ENCODE measurements around the gene HJURP.
"Not testable (repeated sequence)": the region's sequence is repeated elsewhere in the genome, so short reads cannot be mapped to it uniquely, and the experiment has no call there.

HJURP gene, protein sequence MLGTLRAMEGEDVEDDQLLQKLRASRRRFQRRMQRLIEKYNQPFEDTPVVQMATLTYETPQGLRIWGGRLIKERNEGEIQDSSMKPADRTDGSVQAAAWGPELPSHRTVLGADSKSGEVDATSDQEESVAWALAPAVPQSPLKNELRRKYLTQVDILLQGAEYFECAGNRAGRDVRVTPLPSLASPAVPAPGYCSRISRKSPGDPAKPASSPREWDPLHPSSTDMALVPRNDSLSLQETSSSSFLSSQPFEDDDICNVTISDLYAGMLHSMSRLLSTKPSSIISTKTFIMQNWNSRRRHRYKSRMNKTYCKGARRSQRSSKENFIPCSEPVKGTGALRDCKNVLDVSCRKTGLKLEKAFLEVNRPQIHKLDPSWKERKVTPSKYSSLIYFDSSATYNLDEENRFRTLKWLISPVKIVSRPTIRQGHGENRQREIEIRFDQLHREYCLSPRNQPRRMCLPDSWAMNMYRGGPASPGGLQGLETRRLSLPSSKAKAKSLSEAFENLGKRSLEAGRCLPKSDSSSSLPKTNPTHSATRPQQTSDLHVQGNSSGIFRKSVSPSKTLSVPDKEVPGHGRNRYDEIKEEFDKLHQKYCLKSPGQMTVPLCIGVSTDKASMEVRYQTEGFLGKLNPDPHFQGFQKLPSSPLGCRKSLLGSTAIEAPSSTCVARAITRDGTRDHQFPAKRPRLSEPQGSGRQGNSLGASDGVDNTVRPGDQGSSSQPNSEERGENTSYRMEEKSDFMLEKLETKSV

DNA sequence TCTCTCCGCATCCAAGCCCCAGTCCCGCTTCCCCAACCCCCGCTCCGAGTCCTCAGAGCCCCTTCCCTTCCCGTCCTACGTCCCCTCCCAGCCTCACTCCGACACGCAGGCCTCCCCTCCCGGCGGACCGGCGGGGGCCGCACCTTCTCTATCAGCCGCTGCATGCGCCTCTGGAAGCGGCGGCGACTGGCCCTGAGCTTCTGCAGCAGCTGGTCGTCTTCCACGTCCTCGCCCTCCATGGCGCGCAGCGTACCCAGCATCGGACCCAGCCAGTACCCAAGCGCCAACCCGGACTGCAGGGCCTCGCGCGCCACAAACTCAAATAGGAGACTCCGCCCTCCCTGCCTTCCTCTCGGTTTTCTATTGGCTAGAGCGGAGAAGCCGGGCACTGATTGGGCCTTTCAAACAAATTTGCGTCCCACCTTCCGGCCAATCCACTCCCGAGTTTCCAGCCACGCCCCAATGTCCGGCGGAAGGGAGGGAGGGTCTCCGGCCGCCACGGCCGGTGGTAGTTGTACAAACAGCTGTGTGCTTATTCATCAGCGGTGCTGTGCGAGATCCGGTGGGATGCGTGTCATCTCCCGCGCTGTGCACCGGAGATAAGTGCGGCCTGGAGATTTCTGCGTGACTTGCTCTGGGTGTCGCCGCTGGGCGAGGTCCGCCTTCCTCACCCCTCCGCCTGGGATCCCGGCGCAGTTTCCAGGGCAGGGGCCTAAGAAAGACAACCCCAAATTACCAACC lies at the start of gene HJURP:
TSS of gene HJURP (minus strand) at position 295 of the 741 bp plus-strand sequence. CDS start at position 260, 35 bp downstream.
- peak; percentile 91 for DNase-seq

DNA sequence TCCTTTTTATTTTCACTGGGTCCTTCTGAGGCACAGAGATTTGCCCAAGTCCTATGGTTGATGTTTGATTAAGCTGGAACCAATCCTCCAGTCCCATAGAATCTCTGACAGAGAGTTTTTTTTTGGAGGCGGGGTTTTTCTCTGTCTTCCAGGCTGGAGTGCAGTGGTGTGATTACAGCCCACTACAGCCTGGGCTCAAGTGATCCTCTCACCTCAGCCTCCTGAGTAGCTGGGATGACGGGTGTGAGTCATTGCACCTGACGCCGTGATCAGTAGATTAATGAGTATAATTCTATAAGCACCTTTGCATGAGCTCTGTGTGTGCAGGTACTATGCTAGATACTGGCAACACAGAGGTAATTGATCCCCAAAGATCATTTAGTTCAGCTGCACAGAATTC lies 47.5 kb upstream of the HJURP start:
- no peak for DNase-seq

DNA sequence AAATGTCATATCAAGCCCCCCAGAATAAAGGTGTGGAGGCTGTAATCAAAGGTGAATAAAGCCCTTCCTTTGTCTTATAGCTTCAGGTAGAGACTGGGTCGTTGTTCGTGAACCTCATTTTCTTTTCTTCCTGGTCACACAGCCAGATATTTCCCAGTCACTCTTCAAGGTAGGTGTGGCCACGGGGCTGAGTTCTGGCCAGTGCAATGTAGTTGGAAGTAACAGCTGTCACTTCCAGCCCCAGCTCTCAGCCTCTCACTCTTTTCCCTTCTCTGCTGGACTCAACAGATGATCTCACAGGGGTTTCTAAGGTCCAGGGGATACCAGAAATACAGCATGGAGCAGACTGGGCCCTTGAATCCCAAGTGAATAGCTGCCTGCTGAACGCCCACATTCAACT lies 47.0 kb upstream of the HJURP start:
- no peak for DNase-seq

DNA sequence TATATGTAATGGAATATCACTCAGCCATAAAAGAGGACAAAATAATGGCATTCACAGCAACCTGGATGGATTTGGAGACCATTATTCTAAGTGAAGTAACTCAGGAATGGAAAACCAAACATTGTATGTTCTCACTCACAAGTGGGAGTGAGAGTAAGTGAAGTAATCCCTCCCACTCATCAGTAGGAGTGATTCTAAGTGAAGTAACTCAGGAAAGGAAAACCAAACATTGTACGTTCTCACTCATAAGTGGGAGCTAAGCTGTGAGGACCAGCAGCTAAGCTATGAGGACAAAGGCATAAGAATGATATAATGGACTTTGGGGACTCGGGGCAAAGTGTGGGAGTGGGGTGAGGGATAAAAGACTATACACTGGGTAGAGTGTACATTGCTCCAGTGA lies 41.9 kb upstream of the HJURP start:
- not testable (repeated sequence) for DNase-seq

DNA sequence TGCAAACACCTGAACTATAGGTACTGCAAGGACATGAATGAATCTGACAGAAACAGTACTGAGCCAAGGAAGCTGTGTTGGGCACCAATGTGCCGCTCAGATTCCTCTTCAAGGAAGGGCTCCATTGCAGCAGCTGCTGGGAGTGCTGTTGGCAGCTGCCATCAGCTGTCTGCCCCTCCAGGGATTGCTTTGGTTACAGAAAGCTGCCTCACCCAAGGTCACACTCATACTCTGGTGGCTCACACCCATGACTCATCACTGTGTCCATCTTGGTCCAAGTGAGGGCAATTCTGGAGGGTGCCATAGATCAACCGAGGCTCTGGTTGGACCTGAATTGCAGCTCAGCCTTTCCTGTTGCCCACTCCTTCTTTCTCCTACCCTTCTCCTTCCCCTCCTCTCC lies 38.5 kb upstream of the HJURP start:
- DNase-seq: no peak

DNA sequence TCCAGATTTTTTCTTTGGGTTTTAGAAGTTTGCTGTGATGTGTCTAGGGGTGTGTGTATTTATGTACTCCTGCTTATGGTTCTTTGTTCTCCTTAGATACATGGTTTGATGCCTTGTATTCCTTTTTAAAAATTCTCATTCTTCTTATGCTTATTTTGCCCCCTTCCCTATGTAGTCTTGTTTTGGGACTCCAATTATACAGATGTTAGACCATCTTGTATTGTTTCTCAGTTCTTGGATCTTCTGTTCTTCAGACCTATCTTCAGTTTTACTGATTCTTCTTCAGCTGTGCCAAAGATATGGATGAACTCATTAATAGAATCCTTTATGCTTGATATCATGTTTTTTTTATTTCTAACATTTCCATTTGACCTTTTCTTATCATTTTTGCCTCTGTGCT lies 28.0 kb upstream of the HJURP start:
- DNase-seq: no peak

DNA sequence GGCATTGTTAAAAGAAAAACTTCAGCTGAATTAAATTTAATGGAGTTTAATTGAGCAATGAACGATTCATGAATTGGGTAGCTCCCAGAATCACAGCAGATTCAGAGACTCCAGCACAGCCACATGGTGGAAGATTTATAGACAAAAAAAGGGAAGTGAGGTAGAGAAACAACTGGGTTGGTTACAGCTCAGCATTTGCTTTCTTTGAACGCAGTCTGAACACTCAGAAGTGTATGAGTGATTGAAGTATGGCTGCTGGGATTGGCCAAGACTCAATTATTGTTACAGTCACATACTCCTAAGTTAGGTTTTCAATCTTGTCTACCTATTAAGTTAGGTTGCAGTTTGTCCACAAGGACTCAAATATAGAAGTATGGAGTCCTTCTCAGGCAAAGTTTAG lies 17.8 kb upstream of the HJURP start:
- not testable (repeated sequence) for DNase-seq

DNA sequence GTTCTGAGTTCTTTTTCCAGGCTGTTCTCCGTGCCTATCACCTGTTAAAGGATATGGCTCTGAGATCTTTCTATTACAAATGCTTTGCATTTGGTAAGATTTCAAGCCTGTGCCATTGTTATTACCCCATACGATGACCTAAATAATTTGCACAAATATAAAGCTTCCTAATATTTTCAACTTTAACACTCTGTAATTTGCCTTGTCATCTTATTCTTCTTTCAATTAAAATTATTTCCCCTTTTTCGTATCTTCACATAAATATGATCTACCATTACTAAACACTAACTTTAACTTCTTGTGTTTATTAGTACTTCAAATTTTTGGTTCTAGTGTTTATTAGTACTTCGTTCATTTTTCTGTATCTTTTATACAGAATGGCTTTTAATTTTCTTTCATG lies 17.1 kb upstream of the HJURP start:
- DNase-seq: no peak

DNA sequence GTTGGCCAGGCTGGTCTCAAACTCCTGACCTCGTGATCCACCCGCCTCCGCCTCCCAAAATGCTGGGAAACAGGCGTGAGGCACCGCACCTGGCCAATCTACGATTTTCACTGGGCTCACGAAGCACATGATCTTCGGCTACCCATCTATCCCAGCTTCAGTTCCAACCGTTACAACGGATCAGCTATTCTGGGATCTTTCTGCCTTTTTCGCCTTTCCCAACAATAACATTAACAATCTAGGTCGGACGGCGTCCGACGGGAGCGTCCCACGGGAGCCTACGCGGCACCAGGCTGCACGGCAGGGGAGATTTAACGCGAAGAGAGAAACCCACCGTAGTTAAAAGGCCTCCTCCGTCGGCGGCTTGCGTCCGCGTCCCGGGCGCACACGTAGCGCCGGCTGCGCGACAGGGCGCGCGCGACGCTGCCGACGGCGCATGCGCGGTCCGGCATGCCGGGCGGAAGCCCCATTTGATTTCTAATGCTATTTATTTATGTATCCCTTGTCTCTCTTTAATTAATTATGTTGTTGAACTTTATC lies 13.7 kb upstream of the HJURP start, which contains the start of gene MSL3B:
TSS of gene MSL3B (minus strand) at position 394 of the 540 bp plus-strand sequence.
- peak; percentile 73 for DNase-seq

DNA sequence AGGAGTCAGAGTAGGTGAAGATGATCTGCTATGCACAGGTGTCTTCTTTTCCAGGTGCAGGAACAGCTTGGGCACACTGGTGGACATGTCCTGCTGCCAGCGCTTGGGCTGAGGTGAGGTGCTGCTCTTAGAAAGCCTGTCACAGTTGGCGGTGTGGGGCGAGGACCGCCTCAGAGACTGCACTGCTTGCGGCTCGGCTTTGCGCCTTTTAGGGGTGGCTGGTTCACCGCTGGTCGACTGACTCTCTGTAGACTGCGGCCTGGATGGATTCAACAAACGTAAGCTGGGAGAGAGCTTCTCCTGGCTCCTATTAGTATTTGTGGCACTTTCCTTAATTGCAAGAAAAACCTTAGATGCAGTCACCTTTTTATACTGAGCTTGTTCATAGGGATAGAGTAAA lies 12.1 kb upstream of the HJURP start:
- DNase-seq: no peak

DNA sequence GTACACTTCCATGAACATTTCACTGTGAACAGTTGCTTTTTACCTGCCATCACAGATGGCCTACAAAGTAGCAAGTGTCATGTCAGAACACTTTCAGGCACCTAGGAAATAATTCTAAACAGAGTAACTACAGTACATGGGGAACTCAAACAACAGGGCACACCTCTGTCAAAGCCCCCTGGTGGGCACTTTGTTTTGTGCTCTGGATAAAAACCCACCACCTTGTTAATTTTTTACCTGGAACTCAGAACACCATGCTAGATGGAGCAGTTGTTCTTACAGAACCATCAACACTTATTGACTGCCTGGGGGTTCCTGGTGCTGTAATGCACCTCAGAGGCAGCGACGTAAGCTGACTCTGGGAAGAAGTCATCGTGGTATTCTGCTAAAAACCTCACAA lies 11.5 kb upstream of the HJURP start:
- no peak for DNase-seq

DNA sequence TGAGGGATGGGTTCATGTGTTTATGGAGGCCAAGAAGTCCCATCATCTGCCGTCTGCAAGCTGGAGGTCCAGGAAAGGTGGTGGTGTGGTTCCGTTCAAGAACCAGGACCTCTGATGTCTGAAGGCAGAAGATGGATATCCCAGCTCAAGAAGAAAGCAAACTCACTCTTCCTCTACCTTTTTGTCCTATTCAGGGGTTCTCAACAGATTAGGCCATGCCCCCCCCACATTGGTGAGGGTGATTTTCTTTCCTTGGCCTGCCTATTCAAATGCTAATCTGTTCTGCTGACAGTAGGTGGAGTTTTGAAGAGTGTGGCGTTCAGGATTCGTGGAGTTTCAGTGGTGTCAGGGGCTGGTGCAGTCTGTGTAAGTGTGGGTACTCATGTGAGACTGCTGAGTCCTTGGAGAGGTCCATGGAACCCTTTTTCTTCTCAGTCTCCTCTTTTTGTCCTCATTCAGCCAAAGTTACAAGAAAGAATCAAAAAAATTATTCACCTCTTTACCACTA lies 8.0 kb upstream of the HJURP start:
- DNase-seq: no peak

DNA sequence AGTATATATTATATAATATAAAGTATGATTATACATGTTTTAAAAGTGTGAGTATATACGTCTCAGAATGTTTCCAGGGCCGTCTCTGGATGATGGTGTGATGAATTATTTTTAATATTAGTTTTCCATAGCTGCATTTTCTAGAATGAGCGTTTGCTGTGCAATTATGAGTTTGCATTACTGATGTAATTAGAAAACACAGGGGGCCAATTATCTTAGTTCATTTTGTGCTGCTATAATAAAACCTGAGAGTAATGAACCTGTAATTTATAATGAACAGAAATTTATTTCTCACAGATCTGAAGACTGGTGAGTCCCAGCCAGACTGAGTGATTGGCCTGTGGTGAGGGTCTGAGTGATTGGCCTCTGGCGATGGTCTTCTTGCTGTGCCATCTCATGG lies 4.0 kb upstream of the HJURP start:
- DNase-seq: no peak

DNA sequence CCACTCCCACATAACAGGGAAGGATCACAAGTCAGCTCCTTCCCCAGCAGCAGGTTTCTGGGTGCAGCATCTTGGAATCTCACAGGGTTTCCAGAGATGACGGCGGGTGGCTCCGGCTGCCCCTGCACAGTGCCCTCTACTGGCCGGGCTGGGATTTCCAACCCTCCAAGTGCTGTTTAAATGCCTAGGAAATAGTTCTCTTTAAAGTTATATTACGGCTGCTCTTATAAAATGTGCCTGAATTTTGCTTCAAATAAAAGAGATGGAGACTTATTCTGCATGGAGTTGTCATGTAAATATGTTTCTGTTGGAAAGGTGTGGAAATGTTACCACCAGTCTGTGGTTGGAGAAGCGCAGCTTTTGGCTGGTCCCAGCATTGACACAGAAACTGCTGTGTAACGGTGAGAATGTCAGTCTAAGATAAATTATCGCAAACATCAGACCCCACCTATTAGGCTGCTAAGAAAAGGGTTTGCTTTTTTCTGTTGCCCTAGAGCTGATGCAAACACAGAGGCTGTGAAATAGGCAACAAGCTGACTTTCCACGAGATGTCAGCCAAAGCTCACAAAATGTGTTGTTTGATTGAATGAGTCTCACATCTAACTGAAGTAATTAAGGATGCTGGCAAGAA lies 3.3 kb upstream of the HJURP start:
- DNase-seq: peak; percentile 68

DNA sequence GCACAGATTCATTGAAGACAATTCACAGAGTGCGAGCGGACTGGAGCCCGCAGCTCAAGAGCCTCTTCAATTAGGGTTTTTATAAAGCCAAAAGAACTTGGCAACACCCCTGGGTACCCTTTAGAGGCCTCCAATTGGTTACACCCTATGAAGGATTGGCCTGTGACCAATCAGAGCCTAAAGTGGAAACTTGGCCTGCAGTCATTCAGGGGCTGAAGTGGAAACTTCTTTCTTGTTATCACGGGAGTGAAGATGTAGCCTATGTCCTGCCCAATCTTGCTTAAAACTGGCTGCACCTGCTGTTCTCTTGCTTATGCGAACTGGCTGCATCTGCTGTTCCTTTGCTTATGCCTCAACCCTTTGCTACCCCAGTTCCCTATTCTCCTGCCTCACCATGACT lies 1.8 kb upstream of the HJURP start:
- DNase-seq: no peak

DNA sequence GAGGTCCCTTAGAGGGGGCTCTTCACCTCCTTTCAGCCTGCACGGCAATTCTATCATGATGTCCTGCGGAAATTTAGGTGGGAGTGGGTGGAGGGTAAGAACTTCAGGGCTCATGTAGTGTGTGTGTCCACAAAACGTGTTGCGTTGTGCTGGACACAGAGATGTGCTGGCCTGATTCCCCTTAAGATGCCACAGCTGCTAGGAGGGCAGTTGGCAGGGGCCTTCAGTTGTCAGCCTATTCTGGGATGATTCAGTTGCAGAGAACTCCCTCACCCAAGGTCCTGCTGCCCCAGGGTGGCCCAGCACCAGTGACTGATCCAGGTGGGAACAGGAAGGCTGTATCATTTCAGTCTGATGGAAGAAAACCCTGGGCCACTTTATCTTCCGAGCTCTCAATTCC lies 1.0 kb upstream of the HJURP start:
- DNase-seq: no peak

DNA sequence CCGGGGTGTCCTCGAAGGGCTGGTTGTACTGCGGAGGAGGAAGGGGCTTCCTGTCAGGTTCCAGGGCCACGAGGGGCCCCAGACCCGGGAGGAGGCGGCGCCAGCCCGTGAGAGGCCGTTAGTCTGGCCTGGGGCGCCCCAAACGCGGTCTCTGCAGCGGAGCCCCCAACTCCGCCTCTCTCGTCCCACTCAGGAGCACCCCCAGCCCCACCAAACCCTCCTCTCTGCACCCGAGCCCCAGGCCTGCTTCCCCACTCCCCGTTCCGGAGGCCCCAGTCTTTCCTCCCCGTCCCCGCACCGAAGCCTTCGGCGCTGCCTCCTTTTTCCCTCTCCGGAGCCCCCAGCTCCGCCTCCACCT lies 473 bp downstream of the HJURP start:
- no peak for DNase-seq

DNA sequence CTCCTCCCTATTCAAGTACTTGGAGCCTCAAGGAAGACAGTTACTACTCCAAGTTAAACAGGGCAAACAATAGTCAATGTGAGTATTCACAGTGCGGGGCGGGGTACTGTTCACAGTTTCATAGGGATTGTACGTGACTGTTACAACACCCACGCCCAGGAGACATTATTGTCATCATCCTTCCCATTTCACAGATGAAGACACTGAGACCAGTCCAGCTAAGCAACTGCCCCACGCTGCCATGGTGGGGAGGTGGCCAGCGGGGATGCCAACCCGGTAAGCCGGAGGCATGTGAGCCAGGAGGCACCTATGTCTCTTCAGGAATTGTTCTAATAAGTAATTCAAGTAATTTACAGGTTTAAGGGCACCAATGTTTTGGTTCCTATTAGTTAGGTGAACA lies 982 bp downstream of the HJURP start:
- DNase-seq: no peak

DNA sequence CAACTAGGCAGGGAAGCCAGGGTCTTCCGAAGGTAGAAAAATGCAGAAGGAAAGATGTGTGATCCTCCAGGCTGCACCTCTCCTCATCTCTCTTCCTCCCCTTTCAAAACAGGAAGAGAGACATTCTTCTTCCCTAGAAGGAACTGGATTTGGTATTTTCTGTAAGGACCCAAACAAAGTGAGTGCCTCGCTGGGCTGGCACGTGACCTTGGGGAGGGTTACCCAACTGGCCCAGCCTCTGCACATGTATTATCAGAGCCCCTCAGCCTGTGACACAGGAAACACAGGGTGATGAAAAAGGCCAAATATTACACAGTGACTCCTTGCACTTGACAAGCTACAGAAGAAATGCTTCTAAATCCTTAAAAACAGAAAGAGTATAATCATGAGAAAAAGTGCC lies 2.3 kb downstream of the HJURP start:
- no peak for DNase-seq

DNA sequence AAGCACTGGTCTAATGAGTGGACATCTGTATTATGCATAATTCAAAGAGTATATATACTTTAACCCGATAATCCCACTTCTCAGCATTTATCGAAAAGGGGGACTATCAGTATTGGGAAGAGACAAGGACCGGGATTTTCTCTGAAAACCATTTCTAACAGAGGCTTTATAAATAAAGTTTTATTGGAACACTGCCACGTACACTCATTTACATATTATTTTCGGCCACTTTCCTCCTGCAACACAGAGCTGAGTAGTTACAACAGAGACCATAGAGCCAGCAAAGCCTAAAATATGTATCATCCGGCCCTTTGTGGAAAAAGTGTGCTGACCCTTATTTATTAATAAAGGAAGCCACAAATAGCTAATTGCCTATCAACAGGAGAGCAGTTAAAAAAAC lies 3.2 kb downstream of the HJURP start:
- DNase-seq: no peak

DNA sequence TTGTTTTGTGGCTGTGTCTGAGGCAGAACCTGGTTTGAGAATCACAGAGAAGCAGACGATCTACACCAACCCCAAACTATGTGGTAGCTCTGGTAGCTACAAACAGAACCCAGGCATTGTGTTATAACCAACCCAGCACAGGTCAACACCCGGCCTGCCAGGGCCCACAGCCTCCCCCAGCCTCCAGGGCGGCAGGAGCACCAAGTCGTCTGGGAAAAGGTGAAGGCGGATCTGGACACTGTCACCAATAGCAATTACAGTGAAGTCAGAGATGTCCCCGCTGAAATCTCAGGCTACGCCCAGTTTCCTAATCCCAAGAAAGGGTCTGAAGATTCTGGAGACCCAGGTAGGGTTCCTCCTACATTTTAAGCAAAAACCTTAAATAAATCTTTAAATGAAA lies 3.6 kb downstream of the HJURP start:
- no peak for DNase-seq

DNA sequence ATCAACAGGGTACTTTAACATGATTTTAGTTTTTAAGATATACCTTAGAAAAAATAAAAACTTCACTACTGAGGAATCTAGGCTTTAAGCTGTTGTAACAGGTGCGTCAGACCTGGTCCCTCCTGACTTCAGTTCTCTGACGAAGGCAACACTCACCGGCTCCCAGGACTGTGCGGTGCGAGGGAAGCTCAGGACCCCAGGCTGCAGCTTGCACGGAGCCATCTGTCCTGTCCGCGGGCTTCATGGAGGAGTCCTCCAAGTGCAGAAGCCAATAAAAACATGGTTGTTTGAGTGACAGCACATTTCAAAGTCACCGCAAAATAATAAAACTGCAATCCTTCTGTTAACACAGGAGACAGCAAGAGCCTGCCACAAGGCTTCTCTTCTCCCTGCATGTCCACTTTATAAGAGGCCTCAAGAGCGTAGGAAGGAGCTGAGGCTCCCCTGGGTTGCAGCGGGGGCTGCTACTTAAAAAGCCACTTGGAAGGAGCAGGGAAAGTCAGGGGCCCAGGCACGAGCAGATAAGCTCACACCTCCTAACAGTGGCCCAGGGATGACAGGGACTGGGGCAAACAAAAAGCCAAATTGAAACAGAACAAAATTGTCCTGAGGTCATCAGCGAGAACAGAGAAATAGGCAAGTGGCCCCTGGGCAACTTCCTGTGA lies 4.6 kb downstream of the HJURP start:
- DNase-seq: no peak

Data from CD4-positive, alpha-beta T cell treated with Interleukin-17A for 4 hours (primary cell).